Liver (tissue), 9 donors: Measurements from ENCODE around the gene JPT2. TPM values are rescaled to one million over a fixed set of nuclear protein-coding genes. Genes with fewer than 3 reads are reported as not detected.

Experiments
- DNase-seq: peaks from one replicate; pipeline ENCODE4 v3.0.0-alpha.2; 2017; ENCODE audit warnings: low spot score
- H3K27ac ChIP-seq, 2 donors: one replicate each; pipeline ENCODE4 v1.7.0; 2013; ENCODE audit warnings: inconsistent platforms in 2 of 2, low read length in 2 of 2, control low read depth in 1 of 2, low read depth in 1 of 2, mild to moderate bottlenecking in 1 of 2
- H3K27me3 ChIP-seq, 4 donors: one replicate each; pipeline versions ENCODE4 v1.6.1 to v1.7.0; 2013; ENCODE audit warnings: low read length in 3 of 4, inconsistent platforms in 1 of 4, mild to moderate bottlenecking in 1 of 4, moderate library complexity in 1 of 4; ENCODE audit not compliant: control insufficient read depth in 4 of 4, insufficient read depth in 4 of 4
- H3K36me3 ChIP-seq, 4 donors: one replicate each; pipeline versions ENCODE4 v1.6.1 to v1.7.0; 2013; ENCODE audit warnings: low read length in 3 of 4, mild to moderate bottlenecking in 3 of 4, low read depth in 1 of 4, moderate library complexity in 1 of 4; ENCODE audit not compliant: control insufficient read depth in 4 of 4, insufficient read depth in 3 of 4
- H3K4me1 ChIP-seq, 4 donors: one replicate each; pipeline versions ENCODE4 v1.6.1 to v1.7.0; 2013; ENCODE audit warnings: low read length in 3 of 4, mild to moderate bottlenecking in 3 of 4, moderate library complexity in 1 of 4; ENCODE audit not compliant: control insufficient read depth in 4 of 4, insufficient read depth in 4 of 4
- H3K4me3 ChIP-seq, 3 donors: one replicate each; pipeline versions ENCODE4 v1.6.1 to v1.7.0; 2013; ENCODE audit warnings: low read length in 3 of 3, control low read depth in 1 of 3, low read depth in 1 of 3, mild to moderate bottlenecking in 1 of 3
- H3K9ac ChIP-seq, 2 donors: one replicate each; pipeline ENCODE4 v1.7.0; 2013; ENCODE audit warnings: low read length in 2 of 2, mild to moderate bottlenecking in 2 of 2, moderate library complexity in 2 of 2, control low read depth in 1 of 2, low read depth in 1 of 2
- H3K9me3 ChIP-seq, 4 donors: one replicate each; pipeline versions ENCODE4 v1.6.1 to v1.7.0; 2013; ENCODE audit warnings: low read length in 3 of 4; ENCODE audit not compliant: control insufficient read depth in 4 of 4
- CTCF ChIP-seq: fragments of 150-350 bp; IDR thresholded peaks from 2 replicates; pipeline ENCODE4 v1.5.1; 2017; ENCODE audit warnings: improper control_type of control experiment, low read depth, low read length; ENCODE audit not compliant: missing input control
- EGR1 ChIP-seq, 2 donors: IDR thresholded peaks; 2 replicates each; pipeline ENCODE4 v1.6.1; 2016 to 2018; ENCODE audit warnings: antibody characterized with exemption in 2 of 2, low read depth in 2 of 2
- FOXA1 ChIP-seq: IDR thresholded peaks from 2 replicates; pipeline ENCODE4 v1.6.1; 2016; ENCODE audit warnings: antibody characterized with exemption
- FOXA2 ChIP-seq: IDR thresholded peaks from 2 replicates; pipeline ENCODE4 v1.6.1; 2016; ENCODE audit warnings: antibody characterized with exemption
- GABPA ChIP-seq, 2 donors: IDR thresholded peaks in 1 of 2; conservative IDR thresholded peaks in 1 of 2; 2 replicates each; pipeline ENCODE4 v1.6.1; 2016; ENCODE audit warnings: antibody characterized with exemption in 2 of 2, mild to moderate bottlenecking in 1 of 2, moderate library complexity in 1 of 2
- HNF4A ChIP-seq, 2 donors: conservative IDR thresholded peaks; 2 replicates each; pipeline ENCODE4 v1.6.1; 2016; ENCODE audit warnings: antibody characterized with exemption in 2 of 2, mild to moderate bottlenecking in 2 of 2
- HNF4G ChIP-seq: IDR thresholded peaks from 2 replicates; pipeline ENCODE4 v1.6.1; 2016; ENCODE audit warnings: antibody characterized with exemption
- JUND ChIP-seq, 2 donors: IDR thresholded peaks; 2 replicates each; pipeline ENCODE4 v1.6.1; 2016; ENCODE audit warnings: antibody characterized with exemption in 2 of 2
- NR2F2 ChIP-seq: IDR thresholded peaks from 2 replicates; pipeline ENCODE4 v1.6.1; 2016; ENCODE audit warnings: antibody characterized with exemption
- RAD21 ChIP-seq, 2 donors: IDR thresholded peaks; 2 replicates each; pipeline ENCODE4 v1.6.1; 2016; ENCODE audit warnings: antibody characterized with exemption in 2 of 2, mild to moderate bottlenecking in 2 of 2
- RXRA ChIP-seq, 2 donors: IDR thresholded peaks; 2 replicates each; pipeline ENCODE4 v1.6.1; 2017 to 2018; ENCODE audit warnings: antibody characterized with exemption in 2 of 2, mild to moderate bottlenecking in 1 of 2
- SP1 ChIP-seq: IDR thresholded peaks from 2 replicates; pipeline ENCODE4 v1.6.1; 2018; ENCODE audit warnings: antibody characterized with exemption, mild to moderate bottlenecking
- TAF1 ChIP-seq: conservative IDR thresholded peaks from 2 replicates; pipeline ENCODE4 v1.6.1; 2016; ENCODE audit warnings: antibody characterized with exemption, mild to moderate bottlenecking
- YY1 ChIP-seq: IDR thresholded peaks from 2 replicates; pipeline ENCODE4 v1.6.1; 2016; ENCODE audit warnings: antibody characterized with exemption, mild to moderate bottlenecking
- ZBTB33 ChIP-seq: IDR thresholded peaks from 2 replicates; pipeline ENCODE4 v1.6.1; 2016; ENCODE audit warnings: antibody characterized with exemption
- WGBS: extraction: QIAGEN DNeasy Blood & Tissue Kit; methylation state at CpG from one replicate; pipeline ENCODE4 v1.1.7; 2013; 5-methylcytosine and 5-hydroxymethylcytosine counted together
- polyA plus RNA-seq, 2 donors: library from polyadenylated mRNA; stranded (reverse) in 1 of 2; unstranded in 1 of 2; fragments of 200-250 nt in 1 of 2; fragments of >200 nt in 1 of 2; fragmentation: Nextera tagmentation in 1 of 2; extraction: Ambion mirVana in 1 of 2; gene quantifications; one replicate each; pipeline versions ENCODE4 v1.2.1 to v1.2.3, GENCODE V29; 2013 to 2015
- total RNA-seq, 2 donors: library from RNA; depleted of rRNA; stranded (reverse); fragments of >200 nt; gene quantifications; one replicate each; pipeline ENCODE4 v1.2.3, GENCODE V29; 2014
- TF ChIP-seq, protein P1 (sequence below): IDR thresholded peaks from 2 replicates; pipeline ENCODE4 v1.6.1; 2016; ENCODE audit warnings: antibody characterized with exemption
- TF ChIP-seq, protein P2 (sequence below): IDR thresholded peaks from 2 replicates; pipeline ENCODE4 v1.6.1; 2016; ENCODE audit warnings: antibody characterized with exemption, mild to moderate bottlenecking
- donor health status: healthy.
- donor health status: healthy.
- donor health status: healthy.
- donor health status: healthy.
- donor health status: healthy.

Gene JPT2
- total and polyA plus RNA-seq, 4 donors = 7.4 to 32.6 (median 28.4) TPM

GRCh38 chr16:1689853-1690252, 11.8 kb downstream of the JPT2 start:
- Histone ChIP-seq H3K9ac (no peak overlapping the region), H3K4me3 (no peak overlapping the region), H3K27me3 (no peaks in the 10 kb centered on the region), H3K36me3 (peaks cover 13 to 51% (median 34%) of the 10 kb centered on the region in 4 donors), H3K27ac (peak overlapping the region; percentile 47 to 68), H3K4me1 (peaks cover 0 to 9% (median 6%) of the 10 kb centered on the region in 4 donors), H3K9me3 (no peaks in the 10 kb centered on the region)
- TF ChIP-seq FOXA2 = no peak
- TF ChIP-seq HNF4A (conservative IDR thresholded peaks at IDR 0.05) = no peak
- no peak for TF ChIP-seq SP1
- WGBS = 94% methylated on average over 13 of the region's 13 CpGs
- DNase-seq = no peak

GRCh38 chr16:1690810-1691209, 12.7 kb downstream of the JPT2 start:
- H3K9me3 ChIP-seq = no peaks in the 10 kb centered on the region
- H3K27me3 ChIP-seq = no peaks in the 10 kb centered on the region
- WGBS = 95% methylated on average over 1 of the region's 1 CpG
- DNase-seq = no peak
- peaks cover 0 to 9% (median 6%) of the 10 kb centered on the region in 4 donors for H3K4me1 ChIP-seq
- H3K9ac ChIP-seq = no peak overlapping the region
- TF ChIP-seq JUND (IDR thresholded peaks at IDR 0.05) = no peak
- TF ChIP-seq RAD21 (IDR thresholded peaks at IDR 0.05) = no peak
- no peak for TF ChIP-seq SP1
- TF ChIP-seq CTCF = no peak
- TF ChIP-seq RXRA (IDR thresholded peaks at IDR 0.05) = no peak
- TF ChIP-seq HNF4G = no peak
- no peak for TF ChIP-seq FOXA2
- peaks cover 13 to 45% (median 29%) of the 10 kb centered on the region in 4 donors for H3K36me3 ChIP-seq
- H3K4me3 ChIP-seq = no peak overlapping the region
- H3K27ac ChIP-seq = no peak overlapping the region

DNA sequence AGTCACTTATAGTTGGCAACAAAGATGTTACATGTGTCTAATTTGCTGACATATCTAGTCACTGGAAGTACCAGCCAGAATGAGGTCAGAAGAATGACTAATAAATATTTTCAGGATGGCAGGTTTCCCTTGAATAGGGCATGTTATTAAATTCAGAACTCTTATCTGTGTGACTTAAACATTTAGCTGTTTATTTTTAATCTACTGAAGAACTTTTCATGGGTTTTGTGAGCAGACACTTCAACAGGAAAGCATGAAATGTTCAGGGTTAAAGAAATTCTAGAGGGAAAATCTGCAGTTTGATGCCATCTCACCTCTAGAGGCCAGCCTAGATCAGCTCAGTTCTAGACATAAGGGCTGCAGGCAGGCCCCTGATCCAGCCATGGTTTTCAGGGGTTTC, 13.2 kb downstream of the JPT2 start:
- no peak overlapping the region for H3K4me3 ChIP-seq
- H3K9ac ChIP-seq = no peak overlapping the region
- no peak for TF ChIP-seq YY1
- TF ChIP-seq FOXA2 = no peak
- TF ChIP-seq JUND (IDR thresholded peaks at IDR 0.05) = no peak
- no peak for TF ChIP-seq CTCF
- no peak for TF ChIP-seq NR2F2
- no peak for TF ChIP-seq RXRA (IDR thresholded peaks at IDR 0.05)
- TF ChIP-seq EGR1 (IDR thresholded peaks at IDR 0.05; ENCODE audit: low read depth in 2 of 2) = no peak
- no peak for TF ChIP-seq FOXA1
- no peak for TF ChIP-seq HNF4G
- no peak for TF ChIP-seq HNF4A (conservative IDR thresholded peaks at IDR 0.05)
- no peak for TF ChIP-seq GABPA (IDR thresholded peaks at IDR 0.05 in 1 of 2, conservative IDR thresholded peaks at IDR 0.05 in 1 of 2)
- TF ChIP-seq, protein P1, sequence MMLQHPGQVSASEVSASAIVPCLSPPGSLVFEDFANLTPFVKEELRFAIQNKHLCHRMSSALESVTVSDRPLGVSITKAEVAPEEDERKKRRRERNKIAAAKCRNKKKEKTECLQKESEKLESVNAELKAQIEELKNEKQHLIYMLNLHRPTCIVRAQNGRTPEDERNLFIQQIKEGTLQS = no peak
- TF ChIP-seq, protein P2, sequence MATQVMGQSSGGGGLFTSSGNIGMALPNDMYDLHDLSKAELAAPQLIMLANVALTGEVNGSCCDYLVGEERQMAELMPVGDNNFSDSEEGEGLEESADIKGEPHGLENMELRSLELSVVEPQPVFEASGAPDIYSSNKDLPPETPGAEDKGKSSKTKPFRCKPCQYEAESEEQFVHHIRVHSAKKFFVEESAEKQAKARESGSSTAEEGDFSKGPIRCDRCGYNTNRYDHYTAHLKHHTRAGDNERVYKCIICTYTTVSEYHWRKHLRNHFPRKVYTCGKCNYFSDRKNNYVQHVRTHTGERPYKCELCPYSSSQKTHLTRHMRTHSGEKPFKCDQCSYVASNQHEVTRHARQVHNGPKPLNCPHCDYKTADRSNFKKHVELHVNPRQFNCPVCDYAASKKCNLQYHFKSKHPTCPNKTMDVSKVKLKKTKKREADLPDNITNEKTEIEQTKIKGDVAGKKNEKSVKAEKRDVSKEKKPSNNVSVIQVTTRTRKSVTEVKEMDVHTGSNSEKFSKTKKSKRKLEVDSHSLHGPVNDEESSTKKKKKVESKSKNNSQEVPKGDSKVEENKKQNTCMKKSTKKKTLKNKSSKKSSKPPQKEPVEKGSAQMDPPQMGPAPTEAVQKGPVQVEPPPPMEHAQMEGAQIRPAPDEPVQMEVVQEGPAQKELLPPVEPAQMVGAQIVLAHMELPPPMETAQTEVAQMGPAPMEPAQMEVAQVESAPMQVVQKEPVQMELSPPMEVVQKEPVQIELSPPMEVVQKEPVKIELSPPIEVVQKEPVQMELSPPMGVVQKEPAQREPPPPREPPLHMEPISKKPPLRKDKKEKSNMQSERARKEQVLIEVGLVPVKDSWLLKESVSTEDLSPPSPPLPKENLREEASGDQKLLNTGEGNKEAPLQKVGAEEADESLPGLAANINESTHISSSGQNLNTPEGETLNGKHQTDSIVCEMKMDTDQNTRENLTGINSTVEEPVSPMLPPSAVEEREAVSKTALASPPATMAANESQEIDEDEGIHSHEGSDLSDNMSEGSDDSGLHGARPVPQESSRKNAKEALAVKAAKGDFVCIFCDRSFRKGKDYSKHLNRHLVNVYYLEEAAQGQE = no peak
- no peak for TF ChIP-seq SP1
- no peak for TF ChIP-seq TAF1
- TF ChIP-seq ZBTB33 = no peak
- H3K36me3 ChIP-seq = peaks cover 13 to 45% (median 28%) of the 10 kb centered on the region in 4 donors
- peaks cover 0 to 9% (median 6%) of the 10 kb centered on the region in 4 donors for H3K4me1 ChIP-seq
- no peaks in the 10 kb centered on the region for H3K9me3 ChIP-seq
- no peak for DNase-seq
- no peaks in the 10 kb centered on the region for H3K27me3 ChIP-seq
- no peak overlapping the region for H3K27ac ChIP-seq
